Activated naive CD4-positive, alpha-beta T cell treated with anti-CD3 and anti-CD28 coated beads, Interleukin-2, amount 10 ng/mL, durations not matched to agents 7 days and 5 days (primary cell): ENCODE data around the gene TJP3.
A peak's percentile ranks its signal among the peaks of the same experiment; 100 is the strongest.
"Not testable (repeated sequence)": the region's sequence is repeated elsewhere in the genome, so short reads cannot be mapped to it uniquely, and the experiment has no call there.

ENCODE experiments used
- CTCF ChIA-PET: fragments of 350-600 bp; sonication (Branson Sonifier 250); formaldehyde crosslinking; loops from one replicate; lab custom pipeline; 2021; ENCODE audit warnings: antibody characterized with exemption; lab: Charles Lee
- DNase-seq: peaks from one replicate; pipeline ENCODE4 v3.0.0-alpha.2; 2020
- H3K27ac Mint-ChIP-seq: one replicate; pipeline ENCODE4 v1.8.0; 2021; ENCODE audit warnings: mild to moderate bottlenecking, moderate library complexity, mixed read lengths
- H3K27me3 Mint-ChIP-seq: one replicate; pipeline ENCODE4 v1.8.0; 2021; ENCODE audit warnings: mild to moderate bottlenecking, mixed read lengths
- H3K36me3 Mint-ChIP-seq: one replicate; pipeline ENCODE4 v1.8.0; 2021; ENCODE audit warnings: mixed read lengths
- H3K4me1 Mint-ChIP-seq: one replicate; pipeline ENCODE4 v1.8.0; 2021; ENCODE audit warnings: mixed read lengths
- H3K4me3 Mint-ChIP-seq: one replicate; pipeline ENCODE4 v1.8.0; 2021; ENCODE audit warnings: mild to moderate bottlenecking, moderate library complexity, mixed read lengths
- H3K9me3 Mint-ChIP-seq: one replicate; pipeline ENCODE4 v1.8.0; 2021; ENCODE audit warnings: mixed read lengths

Gene TJP3

DNA sequence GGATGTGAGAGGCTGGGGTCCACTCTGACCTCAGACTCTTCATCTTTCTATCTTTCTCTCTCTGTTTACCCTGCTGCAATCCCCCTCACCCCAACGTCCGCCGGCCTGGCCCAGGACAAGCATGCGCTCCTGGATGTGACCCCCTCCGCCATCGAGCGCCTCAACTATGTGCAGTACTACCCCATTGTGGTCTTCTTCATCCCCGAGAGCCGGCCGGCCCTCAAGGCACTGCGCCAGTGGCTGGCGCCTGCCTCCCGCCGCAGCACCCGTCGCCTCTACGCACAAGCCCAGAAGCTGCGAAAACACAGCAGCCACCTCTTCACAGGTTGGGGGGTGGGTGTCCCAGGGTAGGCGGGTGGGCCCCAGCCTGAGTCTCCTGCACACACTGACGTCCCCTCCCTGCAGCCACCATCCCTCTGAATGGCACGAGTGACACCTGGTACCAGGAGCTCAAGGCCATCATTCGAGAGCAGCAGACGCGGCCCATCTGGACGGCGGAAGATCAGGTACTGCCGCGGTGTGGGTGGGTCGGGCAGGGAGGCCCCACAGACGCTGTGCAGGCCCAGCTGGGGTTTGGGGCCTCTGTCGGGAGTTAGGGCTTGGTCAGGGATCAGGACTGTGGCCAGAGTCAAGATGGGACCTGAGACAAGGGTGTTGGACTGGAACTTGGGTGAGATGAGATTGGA is 38.3 kb downstream of the TJP3 start:
- no peaks in the 10 kb centered on the region for H3K9me3 Mint-ChIP-seq
- no peaks in the 10 kb centered on the region for H3K4me1 Mint-ChIP-seq
- CTCF ChIA-PET = no interaction called here
- H3K27ac Mint-ChIP-seq = peak overlapping the region; percentile 60
- H3K4me3 Mint-ChIP-seq = no peak overlapping the region
- peaks cover 17% of the 10 kb centered on the region for H3K36me3 Mint-ChIP-seq
- H3K27me3 Mint-ChIP-seq = no peaks in the 10 kb centered on the region
- DNase-seq = no peak

DNA sequence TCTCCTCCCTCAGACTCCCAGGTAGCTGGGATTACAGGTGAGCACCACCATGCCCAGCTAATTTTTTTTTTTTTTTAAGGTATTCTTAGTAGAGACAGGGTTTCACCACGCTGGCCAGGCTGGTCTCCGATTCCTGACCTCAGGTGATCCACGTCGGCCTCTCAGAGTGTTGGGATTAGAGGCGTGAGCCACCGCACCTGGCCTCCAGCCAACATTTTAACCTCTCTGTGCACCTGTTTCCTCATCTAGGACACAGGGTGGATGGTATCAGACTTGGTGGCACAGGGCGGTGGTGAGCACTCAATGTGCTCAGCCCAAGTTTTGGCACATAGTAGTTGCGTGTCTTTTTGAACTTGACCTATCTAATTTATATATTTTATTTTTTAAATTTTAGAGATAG is 40.8 kb downstream of the TJP3 start:
- Mint-ChIP-seq H3K9me3 (no peaks in the 10 kb centered on the region), H3K36me3 (peaks cover 22% of the 10 kb centered on the region), H3K27ac (no peak overlapping the region), H3K4me1 (no peaks in the 10 kb centered on the region), H3K4me3 (no peak overlapping the region), H3K27me3 (no peaks in the 10 kb centered on the region)
- no peak for DNase-seq
- CTCF ChIA-PET = no interaction called here

DNA sequence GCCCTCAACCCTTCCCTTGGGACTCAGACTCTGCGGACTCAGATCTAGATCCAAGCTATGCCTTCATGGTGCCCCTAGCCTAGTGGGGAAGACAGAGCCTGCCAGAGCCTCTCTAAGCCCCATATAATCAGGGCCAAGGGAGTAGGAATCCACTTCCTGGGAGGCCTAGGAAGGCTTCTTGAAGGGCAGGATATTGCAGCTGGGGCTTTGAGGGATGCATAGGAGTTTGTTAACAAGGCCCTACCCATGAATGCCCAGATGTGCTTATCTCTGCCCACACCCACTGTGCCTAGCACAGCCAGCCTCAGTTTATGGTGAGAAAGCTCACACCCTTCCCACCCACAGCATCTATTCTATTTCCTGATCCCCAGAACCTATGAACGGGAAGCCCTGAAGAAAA is 42.0 kb downstream of the TJP3 start:
- no peak overlapping the region for H3K27ac Mint-ChIP-seq
- CTCF ChIA-PET = no interaction called here
- H3K27me3 Mint-ChIP-seq = no peaks in the 10 kb centered on the region
- no peak overlapping the region for H3K4me3 Mint-ChIP-seq
- no peaks in the 10 kb centered on the region for H3K9me3 Mint-ChIP-seq
- peaks cover 5% of the 10 kb centered on the region for H3K4me1 Mint-ChIP-seq
- no peak for DNase-seq
- H3K36me3 Mint-ChIP-seq = peaks cover 32% of the 10 kb centered on the region

DNA sequence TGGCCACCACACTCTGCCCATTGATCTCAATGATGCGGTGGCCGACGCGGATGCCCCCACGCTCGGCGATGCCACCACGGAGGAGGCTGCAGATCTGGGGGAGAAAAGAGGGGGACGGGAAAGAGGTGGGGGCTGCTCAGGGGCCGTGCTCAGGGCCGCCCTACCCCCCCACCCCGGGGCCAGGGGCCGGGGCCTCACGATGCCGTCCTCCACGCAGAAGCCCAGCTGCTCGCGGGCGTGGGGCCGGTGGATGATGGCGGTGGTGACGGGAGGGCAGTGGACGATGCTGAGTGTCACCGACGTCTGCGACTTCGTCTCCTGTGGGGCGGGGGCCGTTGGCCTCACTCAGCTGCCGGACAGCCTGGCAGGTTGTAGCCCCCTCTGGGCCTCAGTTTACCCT is 43.1 kb downstream of the TJP3 start:
- CTCF ChIA-PET = no interaction called here
- peaks cover 10% of the 10 kb centered on the region for H3K4me1 Mint-ChIP-seq
- H3K36me3 Mint-ChIP-seq = peaks cover 39% of the 10 kb centered on the region
- H3K9me3 Mint-ChIP-seq = no peaks in the 10 kb centered on the region
- no peak for DNase-seq
- no peaks in the 10 kb centered on the region for H3K27me3 Mint-ChIP-seq
- no peak overlapping the region for H3K4me3 Mint-ChIP-seq
- H3K27ac Mint-ChIP-seq = no peak overlapping the region

DNA sequence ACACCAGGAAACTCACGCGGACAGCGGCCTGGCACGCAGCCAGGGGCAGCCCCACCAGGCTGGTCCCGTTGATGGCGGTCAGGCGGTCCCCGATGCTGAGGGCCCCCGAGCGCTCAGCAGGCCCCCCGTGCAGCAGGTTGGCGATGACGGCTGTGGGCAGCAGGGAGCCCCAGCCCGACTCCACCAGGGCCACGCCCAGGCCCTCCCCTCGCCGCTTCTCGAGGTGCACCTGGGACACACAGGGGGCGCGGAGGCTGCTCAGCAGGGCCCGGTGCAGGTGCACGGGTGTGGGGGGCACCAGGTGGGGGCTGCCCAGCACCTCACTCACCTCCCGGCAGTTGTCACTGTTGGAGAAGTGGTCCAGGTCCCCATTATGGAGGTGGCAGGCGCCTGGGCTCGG is 44.3 kb downstream of the TJP3 start:
- no peaks in the 10 kb centered on the region for H3K9me3 Mint-ChIP-seq
- H3K4me1 Mint-ChIP-seq = peaks cover 13% of the 10 kb centered on the region
- DNase-seq = no peak
- H3K4me3 Mint-ChIP-seq = no peak overlapping the region
- H3K36me3 Mint-ChIP-seq = peaks cover 42% of the 10 kb centered on the region
- no peak overlapping the region for H3K27ac Mint-ChIP-seq
- CTCF ChIA-PET = no interaction called here
- H3K27me3 Mint-ChIP-seq = no peaks in the 10 kb centered on the region

DNA sequence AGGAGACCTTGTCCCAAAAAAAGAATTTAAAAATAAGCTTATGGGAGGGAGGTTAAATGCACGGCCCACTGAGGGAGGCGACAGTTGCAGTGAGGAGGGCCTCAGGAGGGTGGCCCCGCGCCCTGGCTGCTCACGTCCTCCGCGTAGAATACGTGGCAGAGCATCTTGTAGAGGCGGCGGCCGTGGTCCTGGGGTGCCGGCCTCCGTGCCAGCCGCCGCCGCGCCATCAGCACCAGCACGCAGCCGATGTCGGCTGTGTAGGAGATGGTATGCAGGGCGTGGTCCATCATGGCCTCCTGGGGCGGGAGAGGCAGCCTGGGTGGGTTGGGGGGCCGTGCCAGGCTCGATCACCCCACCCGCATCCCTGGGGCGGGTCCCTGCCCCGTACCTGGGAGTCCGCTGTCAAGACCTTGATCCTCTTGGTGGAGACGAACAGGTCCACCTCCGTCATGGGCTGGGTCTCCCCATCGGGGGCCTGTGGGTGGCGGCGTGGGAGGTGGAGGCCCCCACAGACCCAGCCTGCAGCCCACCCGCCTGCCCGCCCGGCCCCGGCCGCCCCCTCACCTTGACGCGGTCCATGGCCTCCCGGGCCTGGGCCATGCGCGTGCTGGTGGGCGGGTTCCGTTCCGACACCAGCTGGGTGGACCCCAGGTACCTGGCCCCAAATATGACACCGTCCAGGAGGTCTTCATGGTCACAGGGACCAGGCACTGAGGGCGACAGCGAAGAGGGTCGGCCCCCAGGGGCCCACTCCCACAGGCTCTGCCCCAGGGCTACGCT is 45.6 kb downstream of the TJP3 start:
- CTCF ChIA-PET = no interaction called here
- Mint-ChIP-seq H3K27ac (no peak overlapping the region), H3K36me3 (peaks cover 43% of the 10 kb centered on the region), H3K9me3 (no peaks in the 10 kb centered on the region), H3K4me1 (peaks cover 14% of the 10 kb centered on the region), H3K4me3 (no peak overlapping the region), H3K27me3 (no peaks in the 10 kb centered on the region)
- no peak for DNase-seq

DNA sequence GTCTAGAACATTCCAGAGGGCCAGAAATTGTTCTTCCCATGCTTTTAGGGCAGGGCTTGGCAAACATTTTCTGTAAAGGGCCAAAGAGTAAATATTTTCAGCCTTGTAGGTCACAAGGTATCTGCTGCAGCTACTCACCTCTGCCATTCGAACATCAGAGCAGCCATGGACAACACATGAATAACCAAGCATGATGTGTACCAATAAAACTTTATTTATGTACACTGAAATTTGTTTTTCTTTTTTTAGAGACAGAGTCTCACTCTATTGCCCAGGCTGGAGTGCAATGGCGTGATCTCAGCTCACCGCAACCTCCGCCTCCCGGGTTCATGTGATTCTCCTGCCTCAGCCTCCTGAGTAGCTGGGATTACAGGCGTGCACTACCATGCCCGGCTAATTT is 49.5 kb downstream of the TJP3 start:
- Mint-ChIP-seq H3K4me1 (peaks cover 43% of the 10 kb centered on the region), H3K36me3 (peaks cover 35% of the 10 kb centered on the region)
- not testable (repeated sequence) for H3K27me3 Mint-ChIP-seq, H3K9me3 Mint-ChIP-seq, DNase-seq, H3K27ac Mint-ChIP-seq, H3K4me3 Mint-ChIP-seq
- CTCF ChIA-PET = interaction anchor here (0.6 kb wide), 1 partner anchor 423 kb away, joined by 3 read pairs; no protein-coding TSS in a partner anchor

DNA sequence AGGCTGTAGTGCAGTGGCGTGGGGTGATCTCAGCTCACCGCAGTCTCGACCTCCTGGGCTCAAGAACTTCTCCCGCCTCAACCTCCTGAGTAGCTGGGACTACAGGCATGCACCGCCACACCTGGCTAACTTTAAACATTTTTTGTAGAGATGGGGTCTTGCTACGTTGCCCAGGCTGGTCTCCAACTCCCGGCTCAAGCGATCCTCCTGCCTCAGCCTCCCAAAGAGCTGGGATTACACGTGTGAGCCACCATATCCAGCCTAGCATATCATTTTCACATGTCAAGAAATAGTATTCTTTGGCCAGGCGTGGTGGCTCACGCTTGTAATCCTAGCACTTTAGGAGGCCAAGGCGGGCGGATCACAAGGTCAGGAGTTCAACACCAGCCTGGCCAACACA is 50.1 kb downstream of the TJP3 start:
- H3K27ac Mint-ChIP-seq, DNase-seq, H3K4me3 Mint-ChIP-seq, H3K27me3 Mint-ChIP-seq, H3K9me3 Mint-ChIP-seq: not testable (repeated sequence)
- Mint-ChIP-seq H3K4me1 (peaks cover 49% of the 10 kb centered on the region), H3K36me3 (peaks cover 36% of the 10 kb centered on the region)
- CTCF ChIA-PET = interaction anchor here (0.9 kb wide), 1 partner anchor 64 kb away, joined by 4 read pairs; no protein-coding TSS in a partner anchor

DNA sequence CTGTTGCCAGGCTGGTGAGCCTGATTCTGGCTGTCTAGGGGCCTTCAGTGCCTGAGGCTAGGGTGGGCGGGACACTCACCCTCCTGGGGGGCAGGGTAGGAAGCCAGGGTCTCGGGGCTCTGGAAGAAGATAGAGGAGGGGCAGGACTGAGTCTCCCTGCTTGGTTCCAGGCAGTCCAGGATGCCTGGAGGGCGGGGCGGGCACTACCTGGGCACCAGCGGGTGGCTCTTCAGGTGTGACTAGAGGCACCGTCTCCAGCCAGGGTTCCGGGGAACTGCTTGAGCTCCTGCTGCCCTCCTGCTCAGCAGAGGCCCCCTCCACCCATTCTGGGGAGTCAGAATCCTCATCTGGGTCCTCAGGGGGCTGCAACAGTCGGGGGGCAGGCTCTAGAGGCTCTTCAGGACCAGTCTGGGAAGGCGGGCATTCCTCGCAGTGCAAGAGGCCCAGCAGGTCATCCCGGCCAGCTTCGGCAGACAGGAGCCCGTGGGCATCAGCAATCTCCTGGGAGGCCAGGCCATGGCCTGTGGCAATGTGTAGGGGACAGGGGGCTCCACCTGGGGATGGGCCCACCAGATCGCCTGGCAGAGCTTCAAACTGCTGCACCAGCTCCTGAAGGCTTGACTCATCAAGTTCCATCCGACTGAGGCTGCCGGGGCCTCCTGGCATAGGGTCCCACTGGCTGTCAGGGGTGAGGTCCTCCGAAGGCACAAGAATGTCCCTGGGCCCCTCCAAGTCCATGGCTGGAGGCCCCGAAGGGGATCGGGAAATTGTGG is 51.5 kb downstream of the TJP3 start:
- no peak for DNase-seq
- peaks cover 32% of the 10 kb centered on the region for H3K36me3 Mint-ChIP-seq
- H3K4me1 Mint-ChIP-seq = peaks cover 50% of the 10 kb centered on the region
- H3K27ac Mint-ChIP-seq = no peak overlapping the region
- no peaks in the 10 kb centered on the region for H3K9me3 Mint-ChIP-seq
- peak overlapping the region; percentile 96 for H3K4me3 Mint-ChIP-seq
- CTCF ChIA-PET = interaction anchor here (0.9 kb wide), 1 partner anchor 63 kb away, joined by 4 read pairs; no protein-coding TSS in a partner anchor
- H3K27me3 Mint-ChIP-seq = peaks cover 6% of the 10 kb centered on the region

DNA sequence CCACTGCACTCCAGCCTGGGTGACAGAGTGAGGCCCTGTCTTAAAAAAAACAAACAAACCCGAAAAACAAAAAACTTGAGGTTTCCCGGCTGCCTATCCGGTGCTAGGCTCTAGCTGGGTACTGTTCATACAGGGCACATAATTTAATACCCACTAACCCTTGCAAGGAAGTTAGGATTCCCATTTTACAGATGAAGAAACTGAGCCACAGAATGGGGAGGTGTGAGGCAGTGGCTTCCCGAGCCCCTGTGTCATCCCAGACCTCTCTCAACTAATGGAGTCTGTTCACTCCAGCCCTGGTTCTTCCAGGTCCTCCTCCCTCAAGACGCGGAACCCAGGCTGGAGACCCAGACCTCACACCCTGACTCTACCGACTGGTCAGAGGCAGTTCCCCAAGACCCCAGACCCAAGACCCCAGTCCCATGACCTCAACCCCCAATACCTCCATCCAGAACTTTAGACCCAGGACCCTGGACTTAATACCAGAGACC is 52.7 kb downstream of the TJP3 start:
- H3K4me1 Mint-ChIP-seq = peaks cover 42% of the 10 kb centered on the region
- H3K27me3 Mint-ChIP-seq = peaks cover 6% of the 10 kb centered on the region
- CTCF ChIA-PET = interaction anchor here (0.7 to 5.0 kb wide), 2 partner anchors 59 to 238 kb away, joined by 3 to 50 read pairs; no protein-coding TSS in a partner anchor
- no peaks in the 10 kb centered on the region for H3K9me3 Mint-ChIP-seq
- peak overlapping the region; percentile 96 for H3K4me3 Mint-ChIP-seq
- peaks cover 22% of the 10 kb centered on the region for H3K36me3 Mint-ChIP-seq
- H3K27ac Mint-ChIP-seq = peak overlapping the region; percentile 97
- DNase-seq = peak; percentile 41

DNA sequence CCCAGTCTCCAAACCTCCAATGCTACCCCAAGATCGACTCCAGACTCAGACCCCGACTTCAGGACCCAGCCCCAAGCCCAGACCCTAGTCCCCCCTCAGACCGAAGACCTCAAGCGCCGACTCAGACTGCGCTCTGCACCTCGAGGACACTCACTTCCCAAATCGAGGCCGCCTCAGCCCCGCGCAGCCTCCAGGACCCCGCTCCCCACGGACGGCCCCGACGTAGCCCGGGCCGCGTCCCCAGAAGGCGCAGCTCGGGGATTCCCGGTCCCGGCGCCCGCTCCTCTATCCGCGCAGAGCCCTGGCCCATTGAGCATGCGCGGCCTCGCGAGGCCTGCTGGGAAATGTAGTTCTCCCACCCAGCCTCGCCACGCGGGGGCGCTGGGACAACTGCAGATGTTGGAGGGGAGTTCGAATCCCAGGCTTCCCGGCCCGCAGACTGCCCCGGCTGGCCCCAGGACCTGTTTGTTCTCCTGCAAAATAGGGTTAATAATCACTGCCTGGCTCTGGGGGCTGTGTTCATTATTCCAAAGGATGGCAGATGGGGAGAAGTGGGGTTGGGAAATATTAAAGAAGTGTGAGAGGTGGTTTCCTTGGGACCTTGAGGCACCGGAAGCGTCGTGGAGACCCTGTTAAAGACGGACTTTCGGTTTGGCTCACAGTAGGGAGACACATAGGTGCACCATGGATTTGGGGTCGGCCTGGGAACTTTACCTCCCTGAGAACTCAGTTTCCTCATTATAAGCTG is 53.4 kb downstream of the TJP3 start, which contains the start of gene APBA3:
Gene APBA3 (minus strand): TSS at position 311 of the 748 bp plus-strand sequence. CDS start 1,428 bp downstream, outside the sequence.
- Mint-ChIP-seq H3K36me3 (peaks cover 25% of the 10 kb centered on the region), H3K4me1 (peaks cover 46% of the 10 kb centered on the region), H3K4me3 (peak within 1 kb of the TSS; percentile 96), H3K9me3 (no peaks in the 10 kb centered on the region), H3K27me3 (peaks cover 6% of the 10 kb centered on the region), H3K27ac (peak within 1 kb of the TSS; percentile 100)
- DNase-seq = peak; percentile 95
- CTCF ChIA-PET = interaction anchor here (0.7 to 5.0 kb wide), 5 partner anchors 33 to 238 kb away, joined by 3 to 50 read pairs (median 3); no protein-coding TSS in a partner anchor

DNA sequence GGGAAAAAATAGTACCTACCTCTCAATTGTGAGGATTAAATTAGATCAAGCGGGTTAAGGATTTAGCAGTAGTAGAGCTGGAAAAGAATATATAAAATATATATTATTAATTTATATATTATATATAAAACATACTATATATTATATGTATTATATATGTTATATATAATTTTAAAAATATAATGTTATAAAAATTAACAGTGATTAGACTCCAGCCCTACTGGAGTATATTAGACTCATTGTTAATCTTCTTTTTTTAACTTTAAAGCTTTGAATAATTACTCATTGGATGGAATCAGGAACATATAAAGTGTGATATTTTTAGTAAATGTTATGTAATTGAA is 53.9 kb downstream of the TJP3 start:
- Mint-ChIP-seq H3K4me3 (peak overlapping the region; percentile 96), H3K4me1 (peaks cover 47% of the 10 kb centered on the region), H3K27me3 (peaks cover 6% of the 10 kb centered on the region), H3K36me3 (peaks cover 25% of the 10 kb centered on the region), H3K27ac (peak overlapping the region; percentile 100), H3K9me3 (no peaks in the 10 kb centered on the region)
- no peak for DNase-seq
- CTCF ChIA-PET = interaction anchor here (0.9 to 5.0 kb wide), 5 partner anchors 32 to 223 kb away, joined by 3 to 50 read pairs (median 3); partner anchors contain the start of gene EEF2
